Stimulated activated CD8-positive, alpha-beta memory T cell treated with anti-CD3 and anti-CD28 coated beads, Interleukin-12 subunit alpha, Interleukin-12 subunit beta, amount 100 ng/mL, for 4 hours (primary cell): ENCODE measurements around the gene GSPT1.
"Not testable (repeated sequence)": the region's sequence is repeated elsewhere in the genome, so short reads cannot be mapped to it uniquely, and the experiment has no call there.

Experiments
- DNase-seq: peaks from one replicate; pipeline ENCODE4 v3.0.0-alpha.2; 2020; ENCODE audit warnings: low read depth

GSPT1 gene

DNA sequence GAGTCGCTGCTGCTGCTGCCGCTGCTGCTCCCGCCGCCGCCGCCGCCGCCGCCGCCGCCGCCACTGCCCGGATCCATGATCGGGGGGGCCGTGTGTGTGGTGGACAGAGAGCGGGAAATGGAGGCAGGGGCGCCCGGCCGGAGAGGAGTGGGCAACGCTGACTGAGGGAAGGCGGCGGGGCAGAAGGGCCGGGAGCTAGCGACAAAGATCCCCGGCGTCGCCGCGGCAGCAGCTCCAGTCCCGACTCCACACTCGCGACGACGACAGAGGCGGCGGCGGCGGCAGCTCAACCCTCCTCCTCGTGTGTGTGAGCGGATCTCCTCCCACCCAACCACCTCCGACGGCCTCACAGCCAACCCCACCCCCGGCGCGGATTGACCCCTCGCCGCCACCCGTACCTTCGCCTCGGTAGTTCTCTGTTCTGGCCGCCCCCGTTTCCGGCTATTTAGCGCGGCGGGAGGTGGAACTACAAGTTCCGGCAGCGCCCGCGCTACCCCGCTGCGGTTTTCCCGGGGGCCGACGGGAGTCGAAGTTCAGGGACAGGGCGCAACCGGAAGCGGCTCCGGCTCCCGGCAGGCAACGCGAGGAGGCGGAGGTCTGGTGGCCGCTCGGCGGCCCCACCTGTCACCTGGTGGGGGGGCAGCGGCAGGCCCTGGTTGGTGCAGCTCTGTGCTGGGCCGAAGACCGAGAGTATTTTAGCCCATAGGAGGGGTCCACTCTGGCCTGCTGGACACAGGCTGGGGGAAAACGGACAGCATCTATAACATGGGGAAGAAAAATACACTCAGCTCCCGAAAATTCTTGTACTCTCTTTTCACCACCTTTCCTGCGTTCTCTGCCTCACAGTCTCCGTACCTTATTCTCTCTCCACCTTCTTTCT is at the start of gene GSPT1:
Gene GSPT1, minus strand, starts transcription at position 313 of the 880 bp plus-strand sequence. Its CDS starts 236 bp downstream, at position 77.
- peak; percentile 99 for DNase-seq

DNA sequence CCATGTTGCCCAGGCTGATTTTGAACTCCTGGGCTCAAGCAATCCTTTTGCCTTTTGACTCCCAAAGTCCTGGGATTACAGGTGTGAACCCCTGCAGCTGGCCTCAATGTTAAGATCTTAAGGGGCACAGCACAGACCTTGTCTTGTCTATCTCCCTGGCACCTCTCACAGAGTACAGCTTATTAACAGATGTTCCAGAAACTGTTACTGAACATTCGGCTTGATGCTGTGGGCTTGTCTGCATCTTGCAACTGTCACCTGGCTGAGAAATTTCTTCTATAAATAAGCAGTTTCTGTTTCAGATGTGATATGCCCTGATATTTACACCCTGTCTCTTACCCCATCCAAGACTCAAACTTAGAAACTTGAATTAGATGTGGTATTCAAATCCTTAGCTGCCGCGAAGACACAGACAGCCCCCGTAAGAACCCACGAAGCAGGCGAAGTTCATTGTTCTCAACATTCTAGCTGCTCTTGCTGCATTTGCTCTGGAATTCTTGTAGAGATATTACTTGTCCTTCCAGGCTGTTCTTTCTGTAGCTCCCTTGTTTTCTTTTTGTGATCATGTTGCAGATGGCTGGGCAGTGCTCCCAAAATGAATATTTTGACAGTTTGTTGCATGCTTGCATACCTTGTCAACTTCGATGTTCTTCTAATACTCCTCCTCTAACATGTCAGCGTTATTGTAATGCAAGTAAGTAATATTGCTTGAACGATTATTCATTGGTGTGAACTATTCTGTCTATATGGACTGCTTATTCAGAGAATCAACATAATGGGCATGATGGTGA is 49.2 kb upstream of the GSPT1 start, which contains the start of gene TNFRSF17:
Gene TNFRSF17, plus strand, starts transcription at position 450 of the 791 bp plus-strand sequence. Its CDS starts 115 bp downstream, at position 565.
- DNase-seq: no peak

DNA sequence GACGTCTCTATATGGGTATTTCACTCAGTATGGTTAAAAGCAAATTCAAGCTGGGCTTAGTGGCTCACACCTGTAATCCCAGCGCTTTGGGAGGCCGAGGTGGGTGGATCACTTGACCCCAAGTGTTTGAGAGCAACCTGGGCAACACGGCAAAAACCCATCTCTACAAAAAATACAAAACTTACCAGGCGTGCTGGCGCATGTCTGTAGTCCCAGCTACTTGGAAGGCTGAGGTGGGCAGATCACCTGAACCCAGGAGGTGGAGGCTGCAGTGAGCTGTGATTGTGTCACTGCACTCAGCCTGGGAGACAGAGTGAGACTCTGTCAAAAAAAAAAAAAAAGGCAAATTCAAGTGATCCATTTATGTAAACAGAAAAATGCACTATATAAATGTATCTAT is 48.0 kb upstream of the GSPT1 start:
- no peak for DNase-seq

DNA sequence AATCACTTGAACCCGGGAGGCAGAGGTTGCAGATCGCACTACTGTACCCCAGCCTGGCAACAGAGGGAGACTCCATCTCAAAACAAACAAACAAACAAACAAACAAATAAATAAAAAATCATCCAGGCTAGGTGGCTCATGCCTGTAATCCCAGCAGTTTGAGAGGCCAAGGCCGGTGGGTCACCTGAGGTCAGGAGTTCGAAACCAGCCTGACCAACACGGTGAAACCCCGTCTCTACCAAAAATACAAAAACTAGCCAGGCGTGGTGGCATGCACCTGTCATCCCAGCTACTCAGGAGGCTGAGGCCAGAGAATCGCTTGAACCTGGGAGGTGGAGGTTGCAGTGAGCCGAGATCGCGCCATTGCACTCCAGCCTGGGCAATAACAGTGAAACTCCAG is 47.2 kb upstream of the GSPT1 start:
- DNase-seq: not testable (repeated sequence)

DNA sequence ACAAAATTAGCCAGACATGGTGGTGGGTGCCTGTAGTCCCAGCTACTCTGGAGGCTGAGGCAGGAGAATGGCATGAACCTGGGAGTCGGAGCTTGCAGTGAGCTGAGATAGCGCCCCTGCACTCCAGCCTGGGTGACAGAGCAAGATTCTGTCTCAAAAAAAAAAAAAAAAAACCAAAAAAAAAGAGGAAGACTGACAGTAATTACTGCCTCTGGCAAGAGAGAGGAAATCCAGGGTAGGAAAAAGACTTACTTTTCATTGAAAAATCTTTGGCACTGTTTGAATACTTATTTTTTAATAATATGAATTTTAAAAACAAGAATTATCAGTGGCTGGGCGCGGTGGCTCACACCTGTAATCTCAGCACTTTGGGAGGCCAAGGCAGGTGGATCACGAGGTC is 46.7 kb upstream of the GSPT1 start:
- DNase-seq: not testable (repeated sequence)

DNA sequence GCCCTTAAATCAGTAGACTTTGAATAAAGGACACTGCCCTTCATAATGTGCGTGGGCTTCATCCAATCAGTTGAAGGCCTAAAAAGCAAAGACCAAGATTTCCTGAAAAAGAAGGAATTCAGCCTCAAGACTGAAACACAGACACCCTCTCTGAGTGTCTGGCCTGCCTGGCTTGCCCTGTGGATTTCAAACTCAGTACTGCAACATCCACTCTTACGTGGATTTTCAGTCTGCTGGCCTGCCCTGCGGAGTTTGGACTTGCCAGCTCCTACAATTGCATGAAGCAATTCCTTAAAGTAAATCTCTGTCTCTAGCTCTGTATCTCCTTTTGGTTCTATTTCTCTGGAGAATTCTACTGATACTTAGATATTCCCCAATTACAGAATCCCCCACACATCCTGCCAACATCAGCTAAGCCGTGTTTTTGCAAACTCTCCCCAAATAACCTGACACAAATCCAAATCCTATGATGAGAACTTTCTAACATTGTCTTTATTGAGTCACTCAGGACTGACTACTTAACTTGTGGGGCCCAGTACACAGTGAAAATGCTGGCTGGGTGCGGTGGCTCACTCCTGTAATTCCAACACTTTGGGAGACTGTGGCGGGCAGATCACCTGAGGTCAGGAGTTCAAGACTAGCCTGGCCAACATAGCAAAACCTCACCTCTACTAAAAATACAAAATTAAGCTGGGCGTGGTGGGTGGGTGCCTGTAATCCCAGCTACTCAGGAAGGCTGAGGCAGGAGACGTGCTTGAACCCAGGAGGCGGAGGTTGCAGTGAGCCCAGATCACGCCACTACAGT is 42.0 kb upstream of the GSPT1 start:
- no peak for DNase-seq

DNA sequence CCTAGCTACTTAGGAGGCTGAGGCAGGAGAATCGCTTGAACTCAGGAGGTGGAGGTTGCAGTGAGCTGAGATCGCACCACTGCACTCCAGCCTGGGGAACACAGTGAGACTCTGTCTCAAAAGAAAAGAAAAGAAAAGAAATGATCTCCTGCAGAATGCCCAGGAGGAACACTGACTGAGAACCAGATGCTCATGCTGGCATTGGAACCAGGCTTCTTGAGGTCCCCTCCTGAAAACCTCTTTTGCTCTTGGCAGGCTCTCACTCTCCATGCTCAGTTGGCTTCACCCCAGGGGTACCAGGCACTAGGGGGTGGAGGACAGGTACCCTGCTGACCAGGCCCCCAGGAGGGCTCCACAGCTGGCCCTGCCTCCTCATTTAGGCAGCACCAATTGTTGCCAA is 40.8 kb upstream of the GSPT1 start:
- no peak for DNase-seq

DNA sequence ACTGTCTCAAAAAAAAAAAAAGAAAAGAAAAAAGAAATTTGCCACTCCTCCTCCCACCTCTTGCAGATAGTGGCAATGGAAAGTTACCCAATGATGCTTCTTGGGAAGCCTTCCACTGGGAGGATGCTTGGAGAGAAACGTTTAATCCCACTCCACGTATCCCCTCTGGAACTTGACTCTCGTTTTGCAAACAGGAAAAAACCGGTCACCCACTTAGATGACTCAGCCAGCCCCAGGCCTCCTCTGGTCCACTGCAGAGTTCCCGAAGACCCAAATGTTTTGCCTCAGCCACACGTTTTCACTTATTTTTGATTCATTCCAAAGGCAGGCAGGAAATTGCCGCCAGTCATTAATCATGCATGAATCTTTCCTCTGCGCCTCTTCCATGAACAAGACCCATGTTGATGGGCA is 40.0 kb upstream of the GSPT1 start:
- DNase-seq: no peak

DNA sequence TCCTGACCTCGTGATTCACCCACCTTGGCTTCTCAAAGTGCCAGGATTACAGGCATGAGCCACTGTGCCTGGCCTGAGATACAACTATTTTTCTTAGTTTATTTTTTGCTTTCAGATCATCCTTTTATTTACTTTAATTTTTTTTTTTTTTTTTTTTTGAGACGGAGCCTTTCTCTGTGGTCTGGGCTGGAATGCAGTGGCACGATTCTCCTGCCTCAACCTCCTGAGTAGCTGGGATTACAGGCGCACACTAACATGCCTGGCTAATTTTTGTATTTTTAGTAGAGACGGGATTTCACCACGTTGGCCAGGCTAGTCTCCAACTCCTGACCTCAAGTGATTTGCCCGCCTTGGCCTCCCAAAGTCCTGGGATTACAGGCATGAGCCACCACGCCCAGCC is 37.8 kb upstream of the GSPT1 start:
- not testable (repeated sequence) for DNase-seq

DNA sequence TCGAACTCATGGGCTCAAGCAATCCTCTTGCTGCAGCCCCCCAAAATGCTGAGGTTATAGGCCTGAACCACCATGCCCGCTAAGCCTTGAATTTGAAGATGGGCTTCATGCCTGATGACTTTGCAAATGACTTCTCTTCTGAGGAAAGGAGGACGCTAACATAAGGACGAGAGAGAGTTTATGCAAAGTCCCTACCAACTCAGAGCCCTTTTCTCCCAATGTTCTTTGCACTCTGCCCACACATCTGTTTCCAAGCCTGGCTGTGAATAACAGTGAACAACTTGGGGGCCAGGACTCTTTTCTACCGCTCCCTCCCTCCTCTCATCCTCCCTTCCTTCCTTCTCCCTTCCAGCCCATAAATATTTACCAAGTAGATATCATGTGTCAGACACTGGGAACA is 34.6 kb upstream of the GSPT1 start:
- no peak for DNase-seq

DNA sequence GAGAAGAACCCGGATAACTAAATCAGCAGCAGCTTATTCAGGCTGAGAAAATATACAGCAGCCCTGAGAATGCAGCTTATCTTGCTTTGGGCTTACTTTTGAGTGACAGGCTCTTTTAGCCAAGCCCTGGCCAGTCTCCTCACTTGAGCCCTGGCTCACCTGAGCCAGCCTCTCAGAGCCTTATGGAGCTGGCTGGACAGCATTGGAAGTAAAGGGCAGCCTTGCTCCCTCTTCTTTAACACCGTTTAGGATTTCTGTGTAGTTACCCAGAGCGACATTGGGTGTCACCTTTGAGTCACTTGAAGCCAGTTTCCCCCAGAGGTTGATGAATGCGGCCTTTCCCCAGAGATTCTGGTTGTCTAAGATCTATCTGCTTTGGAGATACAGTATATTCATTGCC is 33.8 kb upstream of the GSPT1 start:
- DNase-seq: no peak

DNA sequence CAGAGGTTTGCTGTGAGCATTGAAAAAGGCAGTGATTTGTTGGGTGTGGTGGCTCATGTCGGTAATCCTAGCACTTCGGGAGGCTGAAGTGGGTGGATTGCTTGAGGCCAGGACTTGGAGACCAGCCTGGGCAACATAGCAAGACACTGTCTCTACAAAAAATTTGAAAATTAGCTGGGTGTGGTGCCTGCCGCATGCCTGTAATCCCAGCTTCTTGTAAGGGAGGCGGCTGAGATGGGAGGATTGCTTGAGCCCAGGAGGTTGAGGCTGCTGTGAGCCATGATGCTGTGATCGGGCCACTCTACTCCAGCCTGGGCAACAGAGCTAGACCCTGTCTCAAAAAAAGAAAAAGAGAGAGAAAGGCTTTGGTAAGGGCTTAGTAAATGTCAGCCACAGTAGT is 33.1 kb upstream of the GSPT1 start:
- DNase-seq: no peak

DNA sequence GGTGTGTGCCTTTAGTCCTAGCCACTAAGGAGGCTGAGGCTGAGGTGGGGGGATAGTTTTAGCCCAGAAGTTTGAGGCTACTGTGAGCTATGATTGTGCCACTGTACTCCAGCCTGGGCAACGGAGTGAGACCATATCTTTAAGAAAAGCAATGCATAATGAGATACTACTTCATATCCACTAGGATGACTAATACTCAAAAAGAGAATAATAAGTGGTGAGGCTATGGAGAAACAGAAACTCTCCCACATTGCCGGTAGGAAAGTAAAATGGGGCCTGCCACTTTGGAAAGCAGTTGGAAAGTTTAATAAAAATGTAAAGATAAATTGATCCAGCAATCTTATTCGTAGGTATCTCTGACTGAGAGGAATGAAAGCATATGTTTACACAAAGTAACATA is 30.7 kb upstream of the GSPT1 start:
- no peak for DNase-seq

DNA sequence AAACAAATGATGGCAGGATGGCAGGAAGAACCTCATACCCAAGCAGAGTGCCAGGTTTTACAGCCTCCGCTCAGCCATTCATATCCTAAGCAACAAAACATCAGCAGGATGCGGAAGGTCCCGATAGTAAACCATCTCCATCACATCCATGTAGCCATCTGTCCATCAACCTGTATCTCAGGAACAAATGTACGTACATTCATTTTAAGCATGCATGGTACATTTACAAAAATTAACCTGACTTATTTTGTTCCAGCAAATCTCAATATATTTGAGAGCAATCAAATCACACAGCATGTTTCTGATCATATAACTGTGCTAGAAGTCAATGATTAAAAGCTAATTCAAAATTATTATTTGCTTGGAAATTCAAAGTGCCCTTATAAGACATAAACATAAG is 26.2 kb upstream of the GSPT1 start, which contains the start of gene NPIPB2:
Gene NPIPB2, minus strand, starts transcription at position 101 of the 400 bp plus-strand sequence. Its CDS starts 0 bp downstream, at position 101.
- not testable (repeated sequence) for DNase-seq

DNA sequence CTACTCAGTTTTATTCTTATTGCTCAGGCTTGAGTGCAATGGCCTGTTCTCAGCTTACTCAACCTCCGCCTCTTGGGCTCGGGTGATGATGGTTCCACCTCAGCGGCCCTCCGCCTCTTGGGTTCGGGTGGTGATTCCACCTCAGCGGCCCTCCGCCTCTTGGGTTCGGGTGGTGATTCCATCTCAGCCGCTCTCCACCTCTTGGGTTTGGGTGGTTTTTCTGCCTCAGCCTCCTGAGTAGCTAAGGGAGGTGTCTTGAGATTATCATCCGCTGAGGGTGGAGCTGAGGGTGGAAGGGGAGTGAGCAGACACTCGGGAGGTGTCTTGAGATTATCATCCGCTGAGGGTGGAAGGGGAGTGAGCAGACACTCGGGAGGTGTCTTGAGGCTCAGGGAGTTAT is 11.6 kb upstream of the GSPT1 start:
- DNase-seq: not testable (repeated sequence)

DNA sequence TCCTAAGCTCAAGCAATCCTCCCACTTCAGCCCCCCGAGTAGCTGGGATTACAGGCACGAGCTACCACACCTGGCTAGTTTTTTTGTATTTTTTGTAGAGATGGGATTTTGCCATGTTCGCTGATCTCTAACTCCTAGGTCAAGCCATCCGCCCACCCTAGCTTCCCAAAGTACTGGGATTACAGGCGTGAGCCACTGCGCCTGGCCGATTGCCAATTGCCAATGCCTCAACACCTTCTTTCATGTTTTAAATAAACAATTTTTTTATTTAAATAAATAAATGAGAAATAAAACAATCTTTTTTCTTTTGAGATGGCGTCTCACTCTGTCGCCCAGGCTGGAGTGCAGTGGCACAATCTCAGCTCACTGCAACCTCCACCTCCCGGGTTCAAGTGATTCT is 8.3 kb upstream of the GSPT1 start:
- not testable (repeated sequence) for DNase-seq

DNA sequence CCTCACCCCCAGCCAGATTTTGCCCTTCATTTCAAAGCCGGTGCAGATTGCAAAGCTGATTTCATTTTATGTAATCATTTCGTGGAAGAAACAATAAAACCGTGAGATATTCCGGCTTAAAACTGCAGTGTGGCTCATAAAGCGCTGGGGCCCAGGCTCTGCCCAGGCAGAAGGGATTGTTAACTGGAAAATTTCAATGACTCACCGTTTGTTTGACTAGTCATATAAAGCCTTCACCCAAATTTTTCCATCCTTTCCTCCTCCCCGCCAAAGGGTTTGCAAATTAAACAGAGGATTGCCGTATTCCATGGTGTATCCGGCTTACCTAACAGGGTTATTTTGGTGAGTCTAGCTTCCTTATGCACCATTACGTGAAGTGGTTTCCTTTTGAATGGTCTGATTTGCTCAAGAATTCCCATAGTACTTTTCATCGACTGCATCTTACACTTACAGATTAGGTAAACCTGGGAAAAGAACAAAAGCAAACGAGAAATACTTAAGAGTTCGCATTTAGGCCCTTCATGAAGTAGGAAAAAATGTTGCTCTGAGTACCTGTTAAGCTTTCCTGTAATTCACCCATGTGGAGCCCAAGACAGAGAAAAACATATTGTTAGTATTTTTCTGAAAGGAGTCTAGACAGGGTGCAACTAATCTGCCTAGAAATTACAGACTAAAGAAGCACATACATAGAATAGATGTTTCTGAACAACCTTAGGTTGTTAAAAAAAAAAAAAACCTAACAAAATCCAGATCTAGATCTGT is 949 bp upstream of the GSPT1 start:
- no peak for DNase-seq

DNA sequence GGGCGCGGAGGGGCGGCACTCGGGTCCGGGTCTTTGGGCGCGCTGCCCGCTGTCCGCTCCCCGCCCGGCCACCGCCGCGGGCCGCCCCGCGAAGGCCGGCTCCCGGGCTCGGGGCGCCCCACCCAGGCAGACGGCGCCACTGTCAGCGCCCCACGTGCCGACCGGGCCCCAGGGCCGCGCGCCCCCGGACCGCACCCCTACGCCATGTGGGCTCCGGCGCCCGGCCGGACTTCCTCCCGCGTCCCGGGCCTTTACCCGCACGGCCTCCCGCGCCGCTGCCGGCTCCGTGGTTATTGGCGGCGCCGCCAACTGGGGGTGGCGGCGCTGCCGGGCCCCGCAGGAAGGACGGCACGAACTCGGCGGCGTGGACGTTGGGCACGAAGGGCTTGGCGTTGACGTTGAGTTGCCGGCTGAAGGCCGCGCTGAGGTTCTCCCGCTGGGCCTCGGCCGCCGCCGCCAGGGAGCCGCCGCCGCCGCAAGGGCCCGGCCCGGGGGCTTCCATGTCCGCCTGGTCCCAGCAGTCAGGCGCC is 577 bp downstream of the GSPT1 start:
- peak; percentile 34 for DNase-seq

DNA sequence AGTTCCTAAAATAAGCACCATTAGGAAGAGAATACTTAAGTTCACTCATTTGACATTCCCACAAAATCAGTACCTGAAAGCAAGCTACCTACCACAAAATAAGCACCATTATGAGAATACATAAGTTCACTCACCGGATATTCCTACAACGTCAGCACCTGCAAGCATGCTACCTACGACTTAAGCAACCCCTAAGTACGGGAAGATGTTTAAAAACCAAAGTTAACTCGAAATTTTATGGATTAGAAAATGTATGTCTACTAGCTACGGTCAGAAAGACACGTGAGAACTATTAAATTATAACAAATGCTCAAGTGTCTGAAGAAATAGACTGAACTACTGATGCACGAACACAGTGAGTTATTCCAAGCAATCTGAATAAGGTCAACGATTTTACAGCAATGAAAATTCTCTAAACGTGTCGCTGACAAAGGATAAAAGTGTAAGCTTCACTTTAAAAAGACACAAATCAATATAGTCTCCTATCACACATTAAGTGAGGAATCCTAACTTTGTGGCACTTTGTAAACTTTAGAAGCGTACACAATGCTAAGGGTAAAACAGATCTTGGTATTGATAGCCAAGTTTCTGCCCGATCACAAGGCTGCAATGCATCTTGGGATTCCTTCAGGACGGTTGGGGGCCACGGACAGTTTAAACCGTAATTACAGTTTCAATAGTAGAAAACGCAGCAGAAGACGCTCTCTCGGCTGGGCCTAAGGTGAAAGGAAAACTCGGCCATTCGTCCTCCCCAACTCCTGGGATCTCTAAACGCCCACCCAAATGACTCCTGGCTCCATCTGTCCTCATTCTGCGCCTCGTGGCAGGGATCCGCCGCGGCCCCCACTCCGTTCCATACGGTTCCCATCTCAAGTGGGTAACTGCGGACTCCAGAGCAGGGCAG is 1.3 kb downstream of the GSPT1 start:
- peak; percentile 6 for DNase-seq
